NOMO-1 treated with DMSO at 0.1 percent for 48 hours (cell line): Measurements from ENCODE around the gene PDXP.
"Not testable (repeated sequence)": the region's sequence is repeated elsewhere in the genome, so short reads cannot be mapped to it uniquely, and the experiment has no call there.

Experiments
- DNase-seq: peaks from one replicate; lab custom pipeline; 2025; ENCODE audit not compliant: unreplicated experiment; lab: John Stamatoyannopoulos, UW

PDXP gene, protein sequence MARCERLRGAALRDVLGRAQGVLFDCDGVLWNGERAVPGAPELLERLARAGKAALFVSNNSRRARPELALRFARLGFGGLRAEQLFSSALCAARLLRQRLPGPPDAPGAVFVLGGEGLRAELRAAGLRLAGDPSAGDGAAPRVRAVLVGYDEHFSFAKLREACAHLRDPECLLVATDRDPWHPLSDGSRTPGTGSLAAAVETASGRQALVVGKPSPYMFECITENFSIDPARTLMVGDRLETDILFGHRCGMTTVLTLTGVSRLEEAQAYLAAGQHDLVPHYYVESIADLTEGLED

GRCh38 chr22:37658133-37659065 lies at the start of gene PDXP:
Gene PDXP, plus strand, starts transcription at chr22:37658723. Its CDS starts 60 bp downstream, at chr22:37658783.
- peak; percentile 99 for DNase-seq

- DNase-seq, result no peak
Measured at GRCh38 chr22:37609240-37610152, 49.0 kb upstream of the PDXP start.

GRCh38 chr22:37610153-37610475 lies 48.4 kb upstream of the PDXP start:
- not testable (repeated sequence) for DNase-seq

- peak; percentile 55 for DNase-seq
Measured at GRCh38 chr22:37610480-37611129, 47.9 kb upstream of the PDXP start.

- no peak for DNase-seq
Measured at GRCh38 chr22:37611207-37611606, 47.3 kb upstream of the PDXP start.

- DNase-seq, result no peak
Measured at GRCh38 chr22:37616201-37617083, 42.1 kb upstream of the PDXP start.

- DNase-seq, result no peak
Measured at GRCh38 chr22:37617431-37617830, 41.1 kb upstream of the PDXP start.

- DNase-seq, result no peak
Measured at GRCh38 chr22:37618072-37618656, 40.4 kb upstream of the PDXP start.

DNA sequence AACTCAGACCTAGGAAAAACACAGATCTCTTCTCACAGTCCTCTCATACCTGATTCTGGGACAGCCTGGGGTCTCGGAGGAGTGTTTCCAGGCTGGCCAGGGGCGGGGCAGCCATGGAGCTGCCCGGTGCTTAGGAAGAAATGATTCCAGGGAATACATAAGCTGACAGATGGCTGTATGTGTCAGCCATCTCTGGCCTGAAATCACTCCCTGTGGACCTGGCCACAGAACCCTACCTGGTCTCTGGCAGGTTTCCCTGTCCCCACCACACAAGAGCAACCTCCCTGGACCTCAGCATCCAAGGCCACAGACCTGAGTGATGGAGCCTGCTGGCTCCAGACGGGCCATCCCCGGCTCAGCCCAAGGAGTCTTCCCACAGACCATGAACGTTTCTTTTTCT lies 39.8 kb upstream of the PDXP start:
- DNase-seq, result no peak

- DNase-seq, result no peak
Measured at GRCh38 chr22:37619991-37620390, 38.5 kb upstream of the PDXP start.

- DNase-seq, result no peak
Measured at GRCh38 chr22:37621352-37621860, 37.1 kb upstream of the PDXP start.

GRCh38 chr22:37623075-37624016 lies 35.2 kb upstream of the PDXP start:
- peak; percentile 45 for DNase-seq

DNA sequence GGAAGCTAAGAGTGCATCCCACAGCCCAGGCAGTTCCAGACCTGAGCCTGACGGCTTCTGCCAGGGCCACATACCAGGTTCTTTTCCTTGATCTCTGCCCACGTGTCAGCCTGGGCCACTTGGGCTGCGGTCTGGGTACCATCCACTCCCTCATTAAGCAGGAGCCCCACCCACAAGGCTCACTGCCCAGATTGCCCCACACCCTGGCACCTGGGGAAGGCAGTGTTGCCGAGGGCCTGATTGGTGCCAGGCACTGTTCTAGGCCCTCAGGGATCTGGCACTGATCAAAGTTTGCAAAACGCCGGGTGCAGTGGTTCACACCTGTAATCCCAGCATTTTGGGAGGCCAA lies 34.5 kb upstream of the PDXP start:
- no peak for DNase-seq

DNA sequence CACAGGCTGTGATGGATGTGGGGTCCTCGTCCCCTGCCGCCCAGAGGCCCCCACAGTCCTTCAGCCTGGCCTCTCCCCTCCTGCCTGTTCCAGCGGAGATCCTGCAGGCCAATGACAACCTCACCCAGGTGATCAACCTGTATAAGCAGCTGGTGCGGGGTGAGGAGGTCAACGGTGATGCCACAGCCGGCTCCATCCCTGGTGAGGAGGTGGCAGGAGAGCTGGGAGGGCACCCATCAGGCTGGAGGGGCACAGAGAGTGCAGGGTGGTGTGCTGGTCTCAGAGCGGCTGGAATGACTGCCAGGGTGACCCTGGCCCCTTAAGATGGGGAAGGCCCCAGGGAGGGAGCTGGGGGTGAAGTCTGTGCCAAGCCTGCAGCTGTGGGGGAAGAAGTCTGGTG lies 33.6 kb upstream of the PDXP start:
- DNase-seq, result no peak

- no peak for DNase-seq
Measured at GRCh38 chr22:37625737-37626136, 32.8 kb upstream of the PDXP start.

DNA sequence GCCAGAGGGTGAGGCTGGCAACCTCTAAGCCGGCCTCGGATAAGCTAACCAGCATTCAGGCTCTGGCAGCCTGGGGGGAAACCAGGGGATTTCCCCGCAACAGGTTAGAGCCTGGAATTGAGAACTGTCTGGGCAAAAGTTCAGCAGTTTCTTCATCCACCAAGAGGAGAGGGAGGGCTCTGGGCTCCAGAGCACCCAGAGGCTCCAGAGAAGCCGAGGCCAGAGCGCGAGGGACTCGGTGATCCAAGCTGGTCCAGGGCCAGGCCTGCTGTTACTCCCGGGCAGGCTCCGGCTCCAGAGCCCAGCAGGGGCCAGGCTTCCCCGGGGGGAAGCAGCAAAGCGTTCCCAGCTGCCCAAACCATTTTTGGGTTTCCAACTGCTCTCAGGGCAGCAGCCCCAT lies 32.4 kb upstream of the PDXP start:
- DNase-seq, result no peak

- no peak for DNase-seq
Measured at GRCh38 chr22:37626556-37627075, 31.9 kb upstream of the PDXP start.

DNA sequence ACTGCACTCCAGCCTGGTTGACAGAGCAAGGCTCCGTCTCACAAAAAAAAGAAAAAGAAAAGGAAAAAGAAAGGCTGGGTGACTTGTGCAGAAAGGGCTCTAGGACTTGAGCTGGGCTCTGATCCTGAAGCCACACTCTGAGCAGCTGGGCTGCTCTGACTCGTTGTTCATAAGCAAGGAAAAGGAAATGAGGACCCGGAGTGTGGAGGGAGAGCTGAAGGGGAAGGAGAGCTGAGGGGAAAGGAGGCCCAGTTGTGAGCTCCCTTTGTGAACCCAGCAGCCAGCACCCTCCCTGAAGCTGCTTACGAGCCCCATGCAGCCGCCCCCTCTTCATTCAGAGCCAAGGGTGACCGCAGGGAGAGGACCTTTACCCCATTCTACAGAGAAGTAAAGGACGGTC lies 31.4 kb upstream of the PDXP start:
- no peak for DNase-seq
